MV-4-11 (cell line): Measurements from ENCODE around the gene CTNNA2.

ENCODE experiments used
- DNase-seq: peaks from one replicate; lab custom pipeline; 2025; lab: John Stamatoyannopoulos, UW

Gene CTNNA2

DNA sequence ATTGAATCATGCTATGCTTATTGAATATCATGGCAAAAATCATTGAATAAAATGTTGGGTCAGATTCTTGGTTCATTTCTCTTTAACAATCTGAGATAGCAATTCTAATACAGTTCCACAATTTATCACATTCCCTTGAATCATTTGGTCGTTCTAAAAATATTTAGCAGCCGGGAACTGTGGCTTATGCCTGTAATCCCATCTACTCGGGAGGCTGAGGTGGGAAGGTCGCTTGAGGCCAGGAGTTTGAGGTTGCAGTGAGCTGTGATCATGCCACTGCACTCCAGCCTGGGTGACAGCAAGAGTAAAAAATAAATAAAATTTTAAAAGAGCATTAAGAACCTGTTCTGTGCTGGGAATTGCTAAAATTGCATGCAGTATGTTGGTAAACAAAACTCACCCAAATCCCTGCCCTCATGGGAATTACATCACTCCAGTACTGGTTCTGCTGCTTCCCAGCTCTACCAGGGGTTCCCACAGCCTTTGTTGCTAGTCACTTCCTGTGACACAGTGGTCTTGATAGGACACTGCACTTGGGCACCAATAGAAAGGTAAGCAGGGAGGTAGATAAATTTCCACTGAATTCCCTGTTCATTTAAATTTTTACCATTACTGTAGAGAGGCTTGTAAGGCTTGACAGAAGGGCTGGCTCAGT is 200.4 kb downstream of the CTNNA2 start:
- no peak for DNase-seq

DNA sequence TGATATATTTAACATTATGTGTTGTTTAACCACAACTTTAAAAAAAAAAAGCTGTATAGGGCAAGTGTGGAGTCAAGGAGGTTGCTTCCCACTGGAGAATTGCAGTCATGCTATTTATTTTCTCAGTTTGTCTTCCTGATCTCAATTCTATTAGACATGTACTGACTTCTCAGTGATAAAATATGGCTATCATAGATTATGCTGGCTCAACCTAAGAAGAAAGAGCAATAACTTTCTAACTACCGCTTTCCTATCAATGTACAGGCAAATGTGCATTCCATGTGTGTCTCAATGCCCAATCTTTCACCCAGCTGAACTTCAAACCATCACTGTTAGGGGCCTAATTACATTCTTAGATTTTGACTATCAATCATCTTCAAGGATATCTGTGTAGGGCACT is 201.4 kb downstream of the CTNNA2 start:
- no peak for DNase-seq

DNA sequence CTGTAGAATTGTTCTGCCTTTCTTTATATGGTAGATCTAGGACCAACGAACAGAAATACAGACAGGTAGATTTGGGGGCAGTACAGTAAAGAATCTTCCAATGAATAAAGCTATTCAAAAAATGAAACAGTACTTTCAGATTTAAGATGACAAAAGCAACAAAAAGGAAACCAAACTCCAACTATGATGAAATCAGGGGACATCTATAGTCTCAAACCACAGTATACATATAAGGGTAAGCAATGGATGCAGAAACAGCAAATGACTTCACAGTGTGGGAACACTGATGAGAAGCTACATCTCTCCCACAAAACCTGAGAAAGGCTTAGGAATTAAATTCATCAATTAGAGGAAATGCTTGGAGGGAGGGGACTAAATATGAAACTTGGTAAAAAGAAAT is 202.5 kb downstream of the CTNNA2 start:
- no peak for DNase-seq

DNA sequence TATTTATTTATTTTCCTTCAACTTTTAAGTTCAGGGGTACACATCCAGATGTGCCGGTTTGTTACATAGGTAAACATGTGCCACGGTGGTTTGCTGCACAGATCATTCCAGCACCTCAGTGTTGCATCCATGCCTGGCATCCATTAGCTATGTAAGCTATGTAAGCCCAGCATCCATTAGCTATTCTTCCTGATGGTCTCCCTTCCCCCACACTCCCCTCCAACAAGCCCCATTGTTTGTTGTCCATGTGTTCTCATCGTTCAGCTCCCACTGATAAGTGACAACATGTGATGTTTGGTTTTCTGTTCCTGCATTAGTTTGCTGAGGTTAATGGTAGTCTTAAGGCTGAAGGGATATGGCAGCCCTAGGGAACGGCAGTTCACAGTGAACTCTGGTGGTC is 203.4 kb downstream of the CTNNA2 start:
- DNase-seq = no peak

DNA sequence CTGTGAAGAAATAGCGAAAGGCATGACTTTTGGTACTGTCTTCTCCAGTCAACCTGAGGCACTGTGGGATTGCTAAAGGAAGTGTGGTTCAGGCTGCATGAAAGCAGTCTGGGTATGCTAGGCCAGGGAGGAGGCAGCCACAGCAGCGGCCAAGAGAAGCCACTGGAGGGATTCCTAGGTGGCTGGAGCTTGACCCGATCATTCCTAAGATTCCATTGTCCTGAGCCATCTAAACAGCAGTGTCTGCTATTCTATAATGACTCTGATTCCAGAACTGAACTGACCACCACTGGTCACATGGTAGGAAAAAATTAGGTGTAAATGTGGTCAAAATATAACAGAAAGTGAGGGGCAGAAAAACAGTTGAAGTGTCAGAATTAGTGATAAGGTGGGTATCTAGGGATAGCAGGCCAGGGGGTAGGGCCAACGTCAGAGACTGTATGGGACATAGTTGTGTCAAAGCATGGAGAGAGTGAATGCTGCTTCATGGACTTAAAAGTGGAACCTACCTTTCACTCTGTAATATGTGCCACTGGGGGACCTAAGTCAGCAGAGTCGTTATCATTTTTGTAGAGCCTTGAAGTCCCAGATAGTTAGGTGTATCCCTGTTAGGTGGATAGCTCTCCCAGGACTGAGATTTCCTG is 204.6 kb downstream of the CTNNA2 start:
- DNase-seq = no peak

DNA sequence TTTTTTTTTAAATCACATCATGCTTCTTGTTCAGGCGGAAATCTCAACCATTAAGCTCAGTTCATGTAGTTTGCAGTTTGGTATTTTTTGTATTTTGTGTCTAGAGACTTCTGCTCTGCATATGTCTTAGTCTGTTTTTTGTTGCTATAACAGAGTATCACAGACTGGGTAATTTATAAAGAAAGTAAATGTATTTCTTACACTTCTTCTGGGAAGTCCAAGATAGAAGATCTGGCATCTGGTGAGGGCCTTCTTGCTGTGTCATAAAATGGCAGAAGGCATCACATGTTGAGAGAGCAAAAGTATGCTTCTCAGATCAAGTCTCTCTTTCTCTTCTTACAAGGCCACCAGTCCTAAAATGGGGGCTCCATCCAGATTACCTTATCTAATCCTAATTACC is 208.2 kb downstream of the CTNNA2 start:
- no peak for DNase-seq

DNA sequence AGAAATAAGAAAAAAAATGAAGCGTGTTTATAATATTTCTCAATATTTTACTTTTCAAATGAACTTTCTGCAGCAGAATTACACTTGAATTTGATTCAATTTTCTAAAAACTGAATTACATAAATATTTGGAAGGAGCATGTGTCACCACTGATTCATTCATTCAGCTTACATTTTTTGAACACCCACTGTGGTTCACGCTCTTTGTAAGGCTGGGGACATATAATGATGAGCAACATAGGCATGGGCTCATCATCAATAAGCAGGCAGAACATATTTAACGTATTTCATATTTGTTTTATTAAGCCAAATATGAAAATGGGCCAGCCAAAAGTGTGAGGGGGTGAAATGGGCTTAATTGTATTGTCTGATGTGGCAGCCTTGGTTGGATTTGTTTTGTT is 209.1 kb downstream of the CTNNA2 start:
- no peak for DNase-seq

DNA sequence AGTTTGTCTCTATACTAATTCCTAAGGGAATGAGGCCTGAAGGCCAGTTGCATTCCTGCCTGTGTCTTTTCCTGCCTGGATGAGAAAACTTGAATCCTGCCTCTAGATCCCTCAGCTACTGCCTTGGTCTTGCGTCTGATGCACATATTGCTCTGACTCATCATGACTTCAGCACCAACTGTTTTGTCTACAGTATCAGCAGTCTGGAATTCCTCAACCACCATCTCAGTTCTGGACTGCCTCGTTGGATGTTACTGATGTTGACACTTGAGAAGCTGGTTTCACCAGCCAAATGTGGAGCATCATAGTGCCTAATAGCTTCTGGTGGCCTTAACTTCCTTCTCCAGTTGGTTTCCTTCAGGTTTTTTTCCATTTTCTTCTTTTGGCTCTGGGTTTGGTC is 211.0 kb downstream of the CTNNA2 start:
- DNase-seq = no peak

DNA sequence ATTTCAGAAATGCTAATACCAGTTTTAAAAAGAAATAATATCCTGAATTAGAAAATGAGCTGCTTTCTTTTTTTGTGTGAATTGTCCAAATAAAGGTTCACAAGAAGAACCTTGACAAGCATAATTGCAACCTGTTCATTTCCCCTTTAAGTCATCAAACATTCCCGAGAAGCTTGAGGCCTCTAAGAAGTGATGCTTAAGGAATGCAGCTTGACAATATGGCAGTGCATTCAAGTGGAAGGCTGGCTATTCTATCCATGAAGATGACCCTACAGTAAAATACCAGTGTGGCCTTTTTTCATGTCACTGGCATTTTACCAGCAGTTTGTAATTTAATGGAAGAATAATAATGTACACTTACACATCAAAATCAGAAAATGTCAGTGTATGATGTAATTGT is 216.7 kb downstream of the CTNNA2 start:
- DNase-seq = no peak

DNA sequence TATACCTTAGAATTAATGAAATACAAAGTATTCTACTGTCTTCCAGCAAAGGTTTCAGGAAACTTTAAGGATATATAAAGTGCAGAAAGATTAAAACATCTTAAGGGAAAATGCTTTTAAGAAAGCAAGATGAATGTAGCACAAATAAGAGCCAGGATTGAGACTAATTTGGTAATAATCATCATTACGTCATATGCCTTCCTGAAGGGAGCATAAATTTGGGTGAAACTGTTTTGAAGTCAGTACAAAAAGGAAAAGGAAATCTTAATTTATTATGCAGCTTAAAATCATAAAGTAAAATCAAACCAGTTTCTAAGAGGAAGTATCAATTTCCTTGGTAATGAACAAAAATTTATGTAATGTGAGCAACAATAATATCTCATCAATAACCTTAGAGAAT is 221.7 kb downstream of the CTNNA2 start:
- DNase-seq = no peak

DNA sequence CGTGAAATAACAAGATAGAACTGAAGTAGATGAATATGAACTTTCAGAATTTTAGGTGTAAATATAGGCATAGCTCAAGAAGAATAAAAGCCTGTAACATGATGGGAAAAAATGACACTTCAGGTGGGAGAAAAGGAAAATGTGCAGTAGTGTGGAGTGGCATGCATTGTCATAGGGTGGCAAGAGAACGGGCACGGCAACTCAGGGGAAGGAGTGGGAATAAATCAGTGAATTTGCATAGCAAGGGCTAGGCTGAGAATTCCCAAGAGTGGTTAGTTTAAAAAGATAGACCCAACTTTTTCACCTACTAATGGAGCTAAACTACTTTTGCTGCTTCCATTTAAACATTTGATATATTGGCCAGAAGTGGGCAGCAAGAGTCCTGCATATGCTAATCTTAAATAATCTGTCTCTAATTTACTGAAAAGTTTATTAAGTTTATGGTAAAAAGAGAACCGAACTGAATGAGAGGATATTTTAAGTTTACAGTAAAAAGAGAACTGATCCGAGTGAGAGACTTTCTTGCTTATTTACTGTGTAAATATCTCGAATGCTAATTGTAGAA is 228.1 kb downstream of the CTNNA2 start:
- DNase-seq = no peak

DNA sequence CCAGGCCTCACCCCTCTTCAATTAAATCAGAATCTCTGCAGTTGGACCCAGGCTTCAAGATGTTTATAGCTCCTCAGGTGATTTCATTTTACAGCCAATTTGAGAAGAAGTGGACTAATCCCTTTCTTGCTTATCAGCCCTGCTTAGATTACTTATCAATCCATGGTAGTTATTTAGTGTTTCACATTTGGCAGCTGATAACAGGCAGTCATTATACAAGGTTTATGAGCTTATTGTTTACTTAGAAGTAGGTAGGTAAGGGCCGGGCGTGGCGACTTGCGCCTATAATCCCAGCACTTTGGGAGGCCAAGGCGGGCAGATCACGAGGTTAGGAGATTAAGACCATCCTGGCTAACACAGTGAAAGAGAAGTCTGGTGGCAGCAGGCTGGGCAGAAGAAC is 237.5 kb downstream of the CTNNA2 start:
- DNase-seq = no peak

DNA sequence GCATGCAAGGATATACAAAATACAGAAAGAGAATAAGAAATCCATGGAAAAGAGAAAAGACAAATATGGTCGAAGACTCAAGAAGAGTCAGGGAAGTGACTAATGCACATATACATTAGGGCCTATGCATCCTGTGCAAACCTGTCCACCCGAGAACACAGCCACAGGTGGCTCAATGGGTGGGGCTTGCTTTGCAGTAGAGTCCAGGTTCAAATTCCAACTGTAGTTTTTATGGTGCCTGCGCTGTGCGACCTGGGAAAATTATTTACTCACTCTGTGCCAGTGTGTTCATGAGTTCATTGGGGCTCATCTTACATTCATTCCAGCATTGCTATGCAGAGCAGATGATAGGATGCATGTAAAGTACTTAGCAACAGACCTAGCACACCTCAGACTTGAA is 244.7 kb downstream of the CTNNA2 start:
- DNase-seq = no peak

DNA sequence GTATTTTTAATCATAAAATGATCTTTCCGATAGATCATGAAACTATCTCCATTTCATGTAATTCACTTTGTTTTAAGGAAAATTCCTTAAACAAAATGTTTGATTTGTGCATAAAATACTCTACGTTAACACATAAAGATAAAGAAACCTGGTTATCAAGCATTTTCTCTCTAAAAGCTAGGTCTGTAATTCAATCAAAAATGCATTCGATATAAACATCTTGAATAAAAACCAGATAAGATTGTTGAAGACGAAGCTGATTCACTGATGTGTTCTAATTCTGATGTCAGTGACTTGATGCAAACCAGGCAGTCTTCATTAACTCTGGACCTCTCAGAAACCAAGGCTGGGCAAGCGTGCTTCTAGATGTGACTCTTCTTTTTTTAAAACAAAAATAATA is 245.2 kb downstream of the CTNNA2 start:
- no peak for DNase-seq

DNA sequence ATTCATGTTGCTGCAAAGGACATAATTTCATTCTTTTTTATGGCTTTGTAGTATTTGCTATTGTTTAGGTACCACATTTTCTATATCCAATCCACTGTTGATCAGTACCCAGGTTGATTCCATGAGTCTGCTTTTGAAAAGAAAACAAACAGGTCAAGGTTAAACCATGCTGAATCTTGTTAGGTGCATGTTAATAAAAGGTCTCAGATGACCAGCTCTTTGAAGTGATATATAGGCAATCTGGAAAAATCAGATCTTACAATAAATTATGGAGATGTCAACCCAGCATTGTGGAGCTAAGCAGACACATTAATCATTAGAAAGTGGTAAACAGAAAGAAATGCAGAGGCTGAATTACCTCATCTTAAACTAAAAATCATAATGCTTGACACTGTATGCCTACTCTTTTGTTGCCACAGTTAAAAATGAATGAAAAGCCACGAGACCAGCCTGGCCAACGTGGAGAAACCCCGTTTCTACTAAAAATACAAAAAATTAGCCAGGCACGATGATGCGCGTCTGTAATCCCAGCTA is 246.0 kb downstream of the CTNNA2 start:
- no peak for DNase-seq

DNA sequence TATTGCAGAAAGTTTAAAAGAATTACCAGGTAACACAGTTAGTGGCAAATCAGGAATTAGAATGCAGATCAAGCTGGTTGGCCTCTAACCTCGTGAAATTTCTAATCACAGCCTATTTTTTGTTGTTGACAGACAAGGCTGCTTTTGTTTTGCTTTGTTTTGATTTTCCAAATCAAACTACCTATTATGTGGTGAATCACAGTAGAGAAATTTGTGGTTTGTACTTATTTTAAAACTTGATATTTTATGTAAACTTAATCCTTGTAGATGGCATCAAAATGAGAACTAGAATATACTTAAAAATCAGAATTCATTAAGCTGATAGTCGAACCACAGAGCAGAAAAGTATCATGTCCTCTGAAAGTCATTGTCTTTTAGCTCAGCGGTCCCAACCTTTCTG is 258.1 kb downstream of the CTNNA2 start:
- DNase-seq = no peak

DNA sequence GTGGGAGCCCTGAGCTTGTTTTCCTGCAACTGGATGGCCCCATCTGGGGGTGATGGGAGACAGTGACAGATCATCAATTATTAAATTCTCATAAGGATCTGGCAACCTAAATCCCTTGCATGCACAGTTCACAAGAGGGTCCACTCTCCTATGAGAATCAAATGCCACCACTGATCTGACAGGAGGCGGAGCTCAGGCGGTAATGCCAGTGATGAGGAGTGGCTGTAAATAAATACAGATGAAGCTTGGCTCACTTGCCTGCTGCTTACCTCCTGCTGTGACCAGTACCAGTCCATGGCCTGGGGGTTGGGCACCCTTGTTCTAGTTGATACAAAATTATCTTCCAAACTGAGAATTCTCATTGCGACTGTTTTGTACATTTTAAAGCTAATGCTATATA is 258.6 kb downstream of the CTNNA2 start:
- DNase-seq = no peak

DNA sequence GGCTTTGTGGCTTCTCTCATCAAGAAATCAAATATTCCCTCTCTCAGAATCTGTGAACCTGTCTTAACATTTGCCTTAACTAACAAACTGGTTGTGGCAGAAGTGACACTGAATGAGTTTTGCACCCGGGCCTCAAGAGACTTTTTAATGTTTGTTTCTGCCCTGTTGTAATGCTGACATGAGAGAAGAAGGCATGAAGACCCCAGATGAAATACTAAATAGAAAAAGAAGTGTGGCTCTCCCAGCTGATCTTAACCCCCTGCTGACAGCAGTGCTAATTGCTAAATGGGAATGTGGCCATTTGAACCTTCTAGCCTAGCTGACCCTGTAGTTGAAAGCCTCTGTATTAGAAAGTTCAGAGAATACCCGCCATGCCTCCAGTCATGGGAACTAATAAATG is 261.2 kb downstream of the CTNNA2 start:
- no peak for DNase-seq

DNA sequence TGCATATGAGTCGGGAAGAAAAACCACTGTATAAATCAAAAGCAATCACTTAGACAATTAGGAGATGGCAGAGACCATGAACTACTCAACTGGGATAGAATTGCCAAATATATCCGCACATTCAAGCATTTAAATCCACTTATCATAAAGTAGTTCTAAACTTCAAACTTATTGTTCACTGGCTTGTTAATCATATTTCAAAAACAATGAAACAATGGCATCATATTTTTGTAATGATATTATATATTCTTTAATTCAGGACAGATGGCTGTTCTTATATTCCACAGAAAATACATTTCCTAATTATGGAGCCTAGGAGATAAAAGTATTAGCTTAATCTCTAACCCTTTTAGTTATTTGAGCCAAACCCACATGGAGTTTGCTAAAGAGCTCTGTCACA is 263.6 kb downstream of the CTNNA2 start:
- DNase-seq = no peak

DNA sequence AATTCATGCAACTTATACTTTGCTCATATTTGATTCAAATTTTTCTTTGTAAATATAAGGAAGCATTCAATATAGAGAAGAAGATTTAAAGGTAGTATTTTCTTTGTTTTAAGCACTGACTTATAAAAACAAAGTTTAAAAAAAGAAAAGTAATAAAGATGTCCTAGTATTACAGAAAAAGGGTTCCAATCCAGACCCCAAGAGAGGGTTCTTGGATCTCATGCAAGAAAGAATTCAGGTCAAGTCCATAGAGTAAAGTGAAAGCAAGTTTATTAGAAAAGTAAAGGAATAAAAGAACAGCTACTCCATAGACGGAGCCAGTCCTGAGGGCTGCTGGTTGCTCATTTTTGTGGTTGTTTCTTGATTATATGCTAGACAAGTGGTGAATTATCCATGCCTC is 267.9 kb downstream of the CTNNA2 start:
- no peak for DNase-seq

DNA sequence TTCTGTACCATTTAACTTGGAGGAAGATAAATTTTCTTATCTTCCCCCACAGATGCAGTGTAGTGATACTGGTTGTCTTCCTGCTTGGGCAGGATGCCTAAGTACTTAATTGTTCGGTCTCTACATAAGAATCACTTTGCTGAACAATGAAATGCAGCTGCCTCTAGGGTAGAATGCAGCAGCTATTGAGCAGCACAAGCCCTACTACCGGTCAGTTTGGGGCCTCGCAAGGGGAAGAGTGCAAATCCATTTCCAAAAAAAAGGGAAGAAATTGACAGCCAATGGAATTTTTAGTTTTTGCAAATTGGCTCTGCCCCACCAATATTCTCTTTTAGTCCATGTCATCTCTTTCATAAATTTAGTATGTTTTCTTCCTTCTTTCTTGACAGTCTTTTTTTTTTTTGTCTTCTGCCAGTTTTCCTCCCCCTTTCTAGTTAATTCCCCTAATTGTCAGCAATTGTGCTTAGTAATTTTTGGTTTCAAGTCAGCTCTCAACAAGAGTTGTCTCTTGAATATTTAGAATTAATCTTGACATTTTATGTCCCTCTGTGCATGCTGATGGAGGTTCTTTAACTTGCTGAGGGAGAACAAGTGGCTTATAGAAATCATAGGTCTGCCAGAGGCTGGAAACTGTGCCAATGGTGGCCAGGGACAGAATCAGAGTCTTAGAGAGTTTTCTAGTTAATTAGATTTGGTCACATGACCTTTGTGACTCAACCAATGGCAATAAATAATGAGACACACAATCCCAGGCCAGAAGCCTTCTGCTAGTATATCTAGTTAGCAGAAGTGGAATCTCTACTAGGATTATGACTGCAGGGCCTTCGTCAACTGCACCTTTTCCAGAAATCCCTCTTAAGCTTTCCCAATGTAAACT is 270.0 kb downstream of the CTNNA2 start:
- DNase-seq = no peak

DNA sequence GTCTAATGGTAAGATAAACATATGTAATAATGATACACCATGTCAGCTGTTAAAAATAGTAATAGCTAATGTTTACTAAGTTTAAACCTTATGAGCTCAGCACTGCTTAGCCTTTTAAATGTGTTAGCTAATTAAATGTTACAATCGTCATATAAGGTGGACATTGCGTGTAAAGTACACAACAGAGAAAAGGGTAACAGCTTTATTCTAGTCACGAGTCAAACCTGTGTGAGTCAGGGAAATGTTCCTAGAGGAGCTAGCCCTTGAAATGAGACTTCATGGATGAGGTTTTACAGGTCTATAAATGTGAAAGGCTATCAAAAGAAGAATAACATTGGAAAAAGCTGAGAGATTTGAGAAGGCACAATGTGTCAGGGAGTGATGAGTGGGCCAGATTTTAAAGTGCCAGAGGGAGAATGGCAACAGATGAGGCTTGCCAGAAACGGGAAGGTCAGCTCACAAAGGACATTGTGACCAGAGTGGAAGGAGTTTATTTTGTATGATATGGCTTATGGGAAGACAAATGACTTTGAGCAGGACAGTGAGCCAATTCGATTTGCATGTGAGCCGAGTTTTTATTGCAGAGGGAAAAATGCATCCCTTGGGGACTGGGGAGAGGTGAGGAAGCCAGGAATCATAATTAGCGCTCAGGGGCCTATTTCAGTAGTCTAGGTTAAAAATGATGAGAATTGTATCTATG is 276.3 kb downstream of the CTNNA2 start:
- no peak for DNase-seq
